ENCODE results near the gene KDM5A. TPM values are rescaled to one million over a fixed set of nuclear protein-coding genes. Genes with fewer than 3 reads are reported as not detected.

The KDM5A gene
- total and polyA plus RNA-seq, 2 donors (not counting 1 experiment from before 2014, with no cell fraction given): 24.4 to 54.5 TPM

GRCh38 chr12:273382-273781 lies 115.7 kb downstream of the KDM5A start:
- H3K4me3 ChIP-seq (replicated peaks in 1 of 4; ENCODE audit: control extremely low read depth in 1 of 4, insufficient read depth in 1 of 4, low read depth in 3 of 4, low read length in 4 of 4): no peak overlapping the region
- no peaks in the 10 kb centered on the region for H3K79me2 ChIP-seq (ENCODE audit: control insufficient read depth, insufficient read depth, low read length)
- H3K27ac ChIP-seq (ENCODE audit: insufficient read depth, low read length): no peak overlapping the region
- DNase-seq (ENCODE audit: low read depth in 2 of 2): no peak
- TF ChIP-seq, protein P1, sequence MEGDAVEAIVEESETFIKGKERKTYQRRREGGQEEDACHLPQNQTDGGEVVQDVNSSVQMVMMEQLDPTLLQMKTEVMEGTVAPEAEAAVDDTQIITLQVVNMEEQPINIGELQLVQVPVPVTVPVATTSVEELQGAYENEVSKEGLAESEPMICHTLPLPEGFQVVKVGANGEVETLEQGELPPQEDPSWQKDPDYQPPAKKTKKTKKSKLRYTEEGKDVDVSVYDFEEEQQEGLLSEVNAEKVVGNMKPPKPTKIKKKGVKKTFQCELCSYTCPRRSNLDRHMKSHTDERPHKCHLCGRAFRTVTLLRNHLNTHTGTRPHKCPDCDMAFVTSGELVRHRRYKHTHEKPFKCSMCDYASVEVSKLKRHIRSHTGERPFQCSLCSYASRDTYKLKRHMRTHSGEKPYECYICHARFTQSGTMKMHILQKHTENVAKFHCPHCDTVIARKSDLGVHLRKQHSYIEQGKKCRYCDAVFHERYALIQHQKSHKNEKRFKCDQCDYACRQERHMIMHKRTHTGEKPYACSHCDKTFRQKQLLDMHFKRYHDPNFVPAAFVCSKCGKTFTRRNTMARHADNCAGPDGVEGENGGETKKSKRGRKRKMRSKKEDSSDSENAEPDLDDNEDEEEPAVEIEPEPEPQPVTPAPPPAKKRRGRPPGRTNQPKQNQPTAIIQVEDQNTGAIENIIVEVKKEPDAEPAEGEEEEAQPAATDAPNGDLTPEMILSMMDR (conservative IDR thresholded peaks at IDR 0.05 in 1 of 2, IDR thresholded peaks at IDR 0.05 in 1 of 2; ENCODE audit: low read depth in 1 of 2, low read length in 2 of 2): no peak
- TF ChIP-seq EZH2 (IDR thresholded peaks at IDR 0.05; ENCODE audit: low read length, missing control alignments): no peak
- no peak overlapping the region for H2AFZ ChIP-seq (ENCODE audit: low read length)
- H3K4me1 ChIP-seq (ENCODE audit: control insufficient read depth, extremely low read depth, insufficient read depth, low read length): no peaks in the 10 kb centered on the region
- H3K36me3 ChIP-seq (ENCODE audit: control insufficient read depth, insufficient read depth, low read length): no peaks in the 10 kb centered on the region
- H3K9me3 ChIP-seq (ENCODE audit: control insufficient read depth, insufficient read depth, low read depth, low read length): no peaks in the 10 kb centered on the region
- H4K20me1 ChIP-seq (ENCODE audit: control insufficient read depth, extremely low read depth, insufficient read depth, low read length): no peaks in the 10 kb centered on the region
- H3K4me2 ChIP-seq (ENCODE audit: extremely low read depth, insufficient read depth, low read length): no peak overlapping the region
- peaks cover 10% of the 10 kb centered on the region for H3K27me3 ChIP-seq (ENCODE audit: control insufficient read depth, insufficient read depth, low read length)
- no peak overlapping the region for H3K9ac ChIP-seq (ENCODE audit: insufficient read depth, low read length)

DNA sequence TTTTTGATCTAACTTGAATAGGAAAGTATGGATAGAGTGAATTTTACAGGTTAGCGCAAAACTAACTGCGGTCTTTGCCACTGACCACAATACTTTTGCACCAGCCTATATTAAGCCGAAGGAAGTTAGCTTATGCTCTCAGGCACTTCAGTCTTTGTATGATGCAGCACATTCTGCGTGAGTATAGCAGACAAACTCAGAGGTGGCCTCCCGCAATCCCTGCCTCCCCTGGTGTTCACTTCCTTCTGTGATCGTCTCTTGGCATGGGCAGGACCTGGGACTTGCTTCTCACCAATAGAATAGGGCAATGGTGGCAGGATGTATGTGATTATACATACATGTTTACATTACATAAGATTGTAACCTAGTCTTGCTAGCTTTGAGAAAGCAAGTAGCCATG lies 116.2 kb downstream of the KDM5A start:
- DNase-seq (ENCODE audit: low read depth in 2 of 2): no peak
- no peak for TF ChIP-seq EZH2 (IDR thresholded peaks at IDR 0.05; ENCODE audit: low read length, missing control alignments)
- TF ChIP-seq, protein P1 (conservative IDR thresholded peaks at IDR 0.05 in 1 of 2, IDR thresholded peaks at IDR 0.05 in 1 of 2; ENCODE audit: low read depth in 1 of 2, low read length in 2 of 2): no peak
- Histone ChIP-seq H3K9ac (ENCODE audit: insufficient read depth, low read length) (no peak overlapping the region), H3K36me3 (ENCODE audit: control insufficient read depth, insufficient read depth, low read length) (no peaks in the 10 kb centered on the region), H3K4me1 (ENCODE audit: control insufficient read depth, extremely low read depth, insufficient read depth, low read length) (no peaks in the 10 kb centered on the region), H3K9me3 (ENCODE audit: control insufficient read depth, insufficient read depth, low read depth, low read length) (no peaks in the 10 kb centered on the region), H4K20me1 (ENCODE audit: control insufficient read depth, extremely low read depth, insufficient read depth, low read length) (no peaks in the 10 kb centered on the region), H2AFZ (ENCODE audit: low read length) (no peak overlapping the region), H3K27me3 (ENCODE audit: control insufficient read depth, insufficient read depth, low read length) (peaks cover 14% of the 10 kb centered on the region), H3K79me2 (ENCODE audit: control insufficient read depth, insufficient read depth, low read length) (no peaks in the 10 kb centered on the region), H3K4me3 (replicated peaks in 1 of 4; ENCODE audit: control extremely low read depth in 1 of 4, insufficient read depth in 1 of 4, low read depth in 3 of 4, low read length in 4 of 4) (no peak overlapping the region), H3K4me2 (ENCODE audit: extremely low read depth, insufficient read depth, low read length) (no peak overlapping the region), H3K27ac (ENCODE audit: insufficient read depth, low read length) (no peak overlapping the region)

GRCh38 chr12:271161-271560 lies 118.0 kb downstream of the KDM5A start:
- DNase-seq (ENCODE audit: low read depth in 2 of 2): no peak
- H3K4me3 ChIP-seq (replicated peaks in 1 of 4; ENCODE audit: control extremely low read depth in 1 of 4, insufficient read depth in 1 of 4, low read depth in 3 of 4, low read length in 4 of 4): no peak overlapping the region
- no peak overlapping the region for H3K27ac ChIP-seq (ENCODE audit: insufficient read depth, low read length)
- H3K79me2 ChIP-seq (ENCODE audit: control insufficient read depth, insufficient read depth, low read length): no peaks in the 10 kb centered on the region
- TF ChIP-seq EZH2 (IDR thresholded peaks at IDR 0.05; ENCODE audit: low read length, missing control alignments): no peak
- TF ChIP-seq, protein P1 (conservative IDR thresholded peaks at IDR 0.05 in 1 of 2, IDR thresholded peaks at IDR 0.05 in 1 of 2; ENCODE audit: low read depth in 1 of 2, low read length in 2 of 2): no peak
- no peak overlapping the region for H3K4me2 ChIP-seq (ENCODE audit: extremely low read depth, insufficient read depth, low read length)
- H2AFZ ChIP-seq (ENCODE audit: low read length): no peak overlapping the region
- H3K4me1 ChIP-seq (ENCODE audit: control insufficient read depth, extremely low read depth, insufficient read depth, low read length): no peaks in the 10 kb centered on the region
- peaks cover 19% of the 10 kb centered on the region for H3K27me3 ChIP-seq (ENCODE audit: control insufficient read depth, insufficient read depth, low read length)
- H3K36me3 ChIP-seq (ENCODE audit: control insufficient read depth, insufficient read depth, low read length): no peaks in the 10 kb centered on the region
- H3K9me3 ChIP-seq (ENCODE audit: control insufficient read depth, insufficient read depth, low read depth, low read length): no peaks in the 10 kb centered on the region
- H3K9ac ChIP-seq (ENCODE audit: insufficient read depth, low read length): no peak overlapping the region
- H4K20me1 ChIP-seq (ENCODE audit: control insufficient read depth, extremely low read depth, insufficient read depth, low read length): no peaks in the 10 kb centered on the region

Data from fibroblast of lung (primary cell).